CD4-positive, alpha-beta memory T cell (primary cell): ENCODE data around the gene AURKA. TPM values are rescaled to one million over a fixed set of nuclear protein-coding genes. Genes with fewer than 3 reads are reported as not detected.

ENCODE experiments used
- CTCF ChIA-PET: fragments of 350-600 bp; sonication (Branson Sonifier 250); formaldehyde crosslinking; loops from one replicate; lab custom pipeline; 2021; ENCODE audit warnings: inconsistent platforms; ENCODE audit not compliant: partially characterized antibody; lab: Charles Lee
- POLR2A ChIA-PET: fragments of 350-600 bp; sonication (Branson Sonifier 250); formaldehyde crosslinking; loops from one replicate; lab custom pipeline; 2021; ENCODE audit not compliant: partially characterized antibody; lab: Charles Lee
- DNase-seq, 5 donors: peaks; one replicate each; pipeline versions ENCODE4 v3.0.0 to v3.0.0-alpha.2; 2020 to 2022; ENCODE audit warnings: mixed read lengths in 1 of 5
- H3K27ac ChIP-seq: one replicate; pipeline ENCODE4 v1.7.0; 2013; ENCODE audit warnings: low read depth, low read length
- H3K27me3 ChIP-seq: 2 replicates; pipeline ENCODE4 v1.7.0; 2013; ENCODE audit warnings: mild to moderate bottlenecking, low read length, moderate library complexity; ENCODE audit not compliant: insufficient read depth
- H3K36me3 ChIP-seq: 2 replicates; pipeline ENCODE4 v1.7.0; 2013; ENCODE audit warnings: mild to moderate bottlenecking, low read length, moderate library complexity; ENCODE audit not compliant: insufficient read depth
- H3K4me1 ChIP-seq: 2 replicates; pipeline ENCODE4 v1.7.0; 2013; ENCODE audit warnings: mild to moderate bottlenecking, low read length, moderate library complexity; ENCODE audit not compliant: insufficient read depth
- H3K4me3 ChIP-seq, 2 donors: one replicate each; pipeline ENCODE4 v1.7.0; 2013; ENCODE audit warnings: low read length in 2 of 2, mild to moderate bottlenecking in 1 of 2
- H3K9me3 ChIP-seq, 2 donors: one replicate each; pipeline ENCODE4 v1.7.0; 2013; ENCODE audit warnings: low read length in 2 of 2, control low read depth in 1 of 2; ENCODE audit not compliant: control insufficient read depth in 1 of 2
- H3K27ac Mint-ChIP-seq, 7 donors: one replicate each; pipeline ENCODE4 v1.8.0; 2020 to 2021; ENCODE audit warnings: mixed read lengths in 7 of 7, mild to moderate bottlenecking in 6 of 7, inconsistent platforms in 3 of 7, moderate library complexity in 3 of 7
- H3K27me3 Mint-ChIP-seq, 2 donors: one replicate each; pipeline ENCODE4 v1.8.0; 2020 to 2021; ENCODE audit warnings: mixed read lengths in 2 of 2
- H3K36me3 Mint-ChIP-seq, 2 donors: one replicate each; pipeline ENCODE4 v1.8.0; 2020 to 2021; ENCODE audit warnings: mixed read lengths in 2 of 2, inconsistent platforms in 1 of 2, mild to moderate bottlenecking in 1 of 2
- H3K4me1 Mint-ChIP-seq, 4 donors: one replicate each; pipeline ENCODE4 v1.8.0; 2020 to 2021; ENCODE audit warnings: mixed read lengths in 4 of 4, mild to moderate bottlenecking in 1 of 4
- H3K4me3 Mint-ChIP-seq, 8 donors: one replicate each; pipeline ENCODE4 v1.8.0; 2020 to 2021; ENCODE audit warnings: mixed read lengths in 8 of 8, mild to moderate bottlenecking in 7 of 8, moderate library complexity in 6 of 8, inconsistent platforms in 3 of 8
- H3K9me3 Mint-ChIP-seq, 8 donors: one replicate each; pipeline ENCODE4 v1.8.0; 2020 to 2021; ENCODE audit warnings: mixed read lengths in 8 of 8, mild to moderate bottlenecking in 5 of 8, inconsistent platforms in 3 of 8, moderate library complexity in 1 of 8
- intact Hi-C: fragments of 100-400 bp; cut with micrococcal nuclease; formaldehyde crosslinking; loops from one replicate; pipeline ENCODE4 v1.15.1; 2023
- polyA plus RNA-seq, 2 donors: library from polyadenylated mRNA; unstranded; fragments of 300-500 nt; fragmentation: Illumina TruSeq; gene quantifications; one replicate each; pipeline ENCODE4 v1.2.3, GENCODE V29; 2021
- total RNA-seq, 2 experiments: library from RNA; stranded (reverse); gene quantifications; one replicate each; pipeline ENCODE4 v1.2.3, GENCODE V29; 2021

The AURKA gene
- total and polyA plus RNA-seq, 4 experiments from 2014 or later = 0.81 to 2.8 (median 1.5) TPM

DNA sequence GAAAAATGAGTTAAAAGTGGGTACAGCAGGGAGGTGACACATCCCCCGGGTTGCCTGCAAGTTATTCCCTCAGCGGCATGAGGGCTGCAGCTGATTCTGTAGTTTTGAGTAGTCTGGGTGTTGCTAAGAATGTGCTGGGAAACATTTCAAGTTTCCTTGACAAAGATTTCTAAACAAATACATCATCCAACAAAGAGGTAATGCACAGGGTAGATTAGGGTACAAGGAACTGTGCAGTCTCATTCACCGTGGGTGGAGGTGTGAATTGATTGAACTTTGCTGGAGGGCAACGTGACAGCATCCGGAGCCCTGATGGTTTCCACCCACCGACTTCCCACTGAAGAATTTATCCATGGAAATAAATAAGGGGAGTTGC lies 41.9 kb upstream of the AURKA start:
- POLR2A ChIA-PET = interaction anchor here (0.9 to 3.0 kb wide), 4 partner anchors 10 to 22 kb away, joined by 3 to 12 read pairs (median 6); partner anchors contain the start of gene CASS4
- Mint-ChIP-seq H3K27me3 (no peaks in the 10 kb centered on the region), H3K9me3 (peaks cover 0 to 3% (median 0%) of the 10 kb centered on the region in 8 donors), H3K4me1 (peaks cover 44 to 81% (median 63%) of the 10 kb centered on the region in 4 donors), H3K4me3 (peak overlapping the region in 7 of 8 donors; percentile 1 to 76 (median 51)), H3K36me3 (peaks cover 6 to 10% of the 10 kb centered on the region in 2 donors), H3K27ac (peak overlapping the region; percentile 61 to 89 (median 82))
- Histone ChIP-seq H3K27me3 (no peaks in the 10 kb centered on the region), H3K4me1 (peaks cover 51% of the 10 kb centered on the region), H3K36me3 (peaks cover 5% of the 10 kb centered on the region), H3K9me3 (no peaks in the 10 kb centered on the region), H3K27ac (peak overlapping the region; percentile 25), H3K4me3 (no peak overlapping the region)
- CTCF ChIA-PET = interaction anchor here (1.5 to 2.5 kb wide), 3 partner anchors 12 to 36 kb away, joined by 3 to 10 read pairs (median 5); partner anchors contain the start of gene CASS4
- intact Hi-C loops = no loop called here
- no peak for DNase-seq

DNA sequence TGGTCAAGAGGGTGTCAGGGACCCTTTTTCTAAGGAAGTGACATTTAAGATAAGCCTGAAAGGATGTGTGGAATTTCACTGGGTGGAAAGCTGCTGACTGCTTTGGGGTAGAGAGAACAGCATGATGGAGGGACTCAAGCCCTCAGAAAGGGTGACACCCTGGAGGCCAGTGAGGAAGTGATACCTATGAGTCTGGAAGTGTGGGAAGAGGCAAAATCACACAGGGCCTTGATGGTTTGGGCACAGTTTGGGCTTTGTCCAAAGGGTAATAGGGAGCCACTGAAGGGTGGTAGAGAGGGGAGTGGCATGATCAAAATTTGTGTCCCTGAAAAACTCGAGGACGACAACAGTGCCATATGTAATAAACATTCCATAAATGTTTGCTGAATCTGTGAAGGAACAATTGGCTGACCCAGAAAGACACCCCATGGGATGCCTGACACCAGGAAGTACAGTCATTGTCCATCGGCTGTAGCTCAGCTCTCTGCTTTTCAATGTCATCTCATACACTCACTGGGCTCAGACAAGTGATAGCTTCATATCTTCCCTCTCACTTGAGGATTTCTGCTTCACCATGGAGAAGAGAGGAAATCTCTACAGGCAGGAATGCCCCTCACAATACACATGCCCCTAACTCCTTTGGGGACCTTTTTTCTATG lies 41.3 kb upstream of the AURKA start:
- peak overlapping the region in 5 of 8 donors; percentile 24 to 76 (median 60) for H3K4me3 Mint-ChIP-seq
- peaks cover 5% of the 10 kb centered on the region for H3K36me3 ChIP-seq
- peaks cover 47 to 81% (median 64%) of the 10 kb centered on the region in 4 donors for H3K4me1 Mint-ChIP-seq
- H3K4me3 ChIP-seq = no peak overlapping the region
- no peaks in the 10 kb centered on the region for H3K27me3 ChIP-seq
- peak overlapping the region; percentile 25 for H3K27ac ChIP-seq
- ChIA-PET CTCF (interaction anchor here (1.2 to 2.5 kb wide), 4 partner anchors 9 to 35 kb away, joined by 3 to 10 read pairs (median 4); partner anchors contain the start of gene CASS4), POLR2A (interaction anchor here (0.9 to 7.2 kb wide), 5 partner anchors 10 to 21 kb away, joined by 3 to 36 read pairs (median 8); partner anchors contain the start of gene CASS4)
- peak overlapping the region; percentile 61 to 89 (median 82) for H3K27ac Mint-ChIP-seq
- peaks cover 0 to 3% (median 0%) of the 10 kb centered on the region in 8 donors for H3K9me3 Mint-ChIP-seq
- H3K4me1 ChIP-seq = peaks cover 51% of the 10 kb centered on the region
- intact Hi-C loops = no loop called here
- H3K9me3 ChIP-seq = no peaks in the 10 kb centered on the region
- peaks cover 6 to 9% of the 10 kb centered on the region in 2 donors for H3K36me3 Mint-ChIP-seq
- no peak for DNase-seq
- no peaks in the 10 kb centered on the region for H3K27me3 Mint-ChIP-seq

DNA sequence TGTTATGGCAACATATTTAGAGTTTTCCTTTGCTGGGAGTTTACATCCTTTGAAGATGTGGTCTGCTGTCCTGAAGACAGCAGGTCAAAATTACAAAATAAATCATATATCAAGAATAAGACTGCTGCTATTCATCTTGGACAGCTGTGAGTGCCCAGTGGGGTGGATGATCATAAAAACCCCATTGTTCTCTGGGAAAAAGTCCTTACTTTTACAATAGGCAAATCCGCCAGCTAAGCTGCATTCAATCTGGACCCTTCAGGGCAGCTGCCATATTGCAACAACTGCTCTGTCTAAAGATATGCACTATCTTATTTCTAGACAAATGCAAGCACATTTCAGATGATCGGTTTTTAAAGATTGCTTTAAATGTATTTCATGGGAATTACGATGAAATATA lies 39.5 kb upstream of the AURKA start:
- DNase-seq = no peak
- H3K36me3 ChIP-seq = no peaks in the 10 kb centered on the region
- Mint-ChIP-seq H3K4me1 (peaks cover 50 to 80% (median 66%) of the 10 kb centered on the region in 4 donors), H3K9me3 (peaks cover 0 to 3% (median 0%) of the 10 kb centered on the region in 8 donors), H3K27ac (no peak overlapping the region), H3K36me3 (peaks cover 6 to 9% of the 10 kb centered on the region in 2 donors), H3K4me3 (peak overlapping the region in 1 of 8 donors; percentile 47), H3K27me3 (no peaks in the 10 kb centered on the region)
- intact Hi-C loops = no loop called here
- POLR2A ChIA-PET = interaction anchor here (0.6 to 7.2 kb wide), 4 partner anchors 10 to 126 kb away, joined by 3 to 36 read pairs (median 13); partner anchors contain the start of gene CASS4
- H3K27ac ChIP-seq = no peak overlapping the region
- no peak overlapping the region for H3K4me3 ChIP-seq
- peaks cover 56% of the 10 kb centered on the region for H3K4me1 ChIP-seq
- no peaks in the 10 kb centered on the region for H3K9me3 ChIP-seq
- no peaks in the 10 kb centered on the region for H3K27me3 ChIP-seq
- CTCF ChIA-PET = interaction anchor here (0.7 kb wide), 1 partner anchor 34 kb away, joined by 3 read pairs; no protein-coding TSS in a partner anchor

DNA sequence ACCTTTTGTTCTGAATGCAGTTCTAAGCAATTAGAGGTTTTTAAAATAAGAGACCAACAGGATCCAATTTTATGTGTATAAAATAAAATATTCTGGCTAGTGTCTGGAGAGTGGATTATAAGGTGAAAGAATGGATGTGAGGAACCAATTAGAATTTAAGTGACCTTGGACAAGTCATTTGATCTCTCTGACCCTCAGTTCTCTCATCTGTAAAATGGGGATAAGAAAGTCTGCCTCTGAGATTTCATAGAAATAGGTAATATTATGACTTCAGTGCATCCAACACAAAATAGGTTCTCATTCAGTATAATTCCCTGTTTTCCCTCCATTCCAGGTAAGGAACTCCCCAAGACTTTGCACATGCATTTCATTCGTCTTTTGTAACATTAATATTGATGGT lies 38.9 kb upstream of the AURKA start:
- Histone ChIP-seq H3K27ac (no peak overlapping the region), H3K9me3 (no peaks in the 10 kb centered on the region), H3K4me1 (peaks cover 56% of the 10 kb centered on the region), H3K27me3 (no peaks in the 10 kb centered on the region), H3K4me3 (no peak overlapping the region), H3K36me3 (no peaks in the 10 kb centered on the region)
- intact Hi-C loops = no loop called here
- H3K27me3 Mint-ChIP-seq = no peaks in the 10 kb centered on the region
- H3K9me3 Mint-ChIP-seq = peaks cover 0 to 3% (median 0%) of the 10 kb centered on the region in 8 donors
- H3K36me3 Mint-ChIP-seq = peaks cover 7 to 9% of the 10 kb centered on the region in 2 donors
- CTCF ChIA-PET = no interaction called here
- POLR2A ChIA-PET = interaction anchor here (0.6 to 7.2 kb wide), 4 partner anchors 10 to 126 kb away, joined by 3 to 36 read pairs (median 16); partner anchors contain the start of gene CASS4
- no peak for DNase-seq
- H3K27ac Mint-ChIP-seq = peak overlapping the region in 3 of 7 donors; percentile 37 to 96 (median 78)
- H3K4me1 Mint-ChIP-seq = peaks cover 50 to 83% (median 66%) of the 10 kb centered on the region in 4 donors
- H3K4me3 Mint-ChIP-seq = peak overlapping the region in 3 of 8 donors; percentile 47 to 98 (median 91)

DNA sequence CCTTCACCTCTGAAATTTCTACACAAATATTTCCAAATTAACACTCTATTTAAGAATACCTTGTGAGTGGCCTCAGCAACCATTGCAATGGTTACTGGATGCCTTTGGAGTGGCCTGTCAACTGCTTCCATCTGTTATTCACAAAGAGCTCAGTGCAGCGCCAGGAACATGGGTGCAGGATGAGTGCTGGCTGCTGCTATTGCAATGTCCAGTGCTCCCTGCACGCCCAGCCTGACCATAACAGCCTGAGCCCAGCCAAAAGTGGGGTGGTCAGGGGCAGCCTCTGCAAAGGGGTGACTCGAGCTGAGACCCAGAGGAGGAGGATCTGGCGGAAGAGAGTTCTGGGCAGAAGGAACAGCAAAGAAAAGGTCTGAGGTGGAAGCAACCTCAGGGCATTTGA lies 38.4 kb upstream of the AURKA start:
- CTCF ChIA-PET = interaction anchor here (2.5 kb wide), 1 partner anchor 32 kb away, joined by 6 read pairs; no protein-coding TSS in a partner anchor
- DNase-seq = no peak
- H3K9me3 Mint-ChIP-seq = peaks cover 0 to 3% (median 0%) of the 10 kb centered on the region in 8 donors
- Histone ChIP-seq H3K4me3 (no peak overlapping the region), H3K27ac (peak overlapping the region; percentile 54), H3K36me3 (no peaks in the 10 kb centered on the region), H3K9me3 (no peaks in the 10 kb centered on the region), H3K27me3 (no peaks in the 10 kb centered on the region), H3K4me1 (peaks cover 56% of the 10 kb centered on the region)
- POLR2A ChIA-PET = interaction anchor here (1.4 to 7.2 kb wide), 4 partner anchors 9 to 38 kb away, joined by 5 to 36 read pairs (median 16); partner anchors contain the start of genes AURKA, CASS4 and CSTF1
- H3K4me3 Mint-ChIP-seq = peak overlapping the region in 6 of 8 donors; percentile 88 to 98 (median 92)
- peak overlapping the region; percentile 17 to 98 (median 80) for H3K27ac Mint-ChIP-seq
- peaks cover 50 to 84% (median 66%) of the 10 kb centered on the region in 4 donors for H3K4me1 Mint-ChIP-seq
- intact Hi-C loops = no loop called here
- no peaks in the 10 kb centered on the region for H3K27me3 Mint-ChIP-seq
- peaks cover 8 to 10% of the 10 kb centered on the region in 2 donors for H3K36me3 Mint-ChIP-seq

DNA sequence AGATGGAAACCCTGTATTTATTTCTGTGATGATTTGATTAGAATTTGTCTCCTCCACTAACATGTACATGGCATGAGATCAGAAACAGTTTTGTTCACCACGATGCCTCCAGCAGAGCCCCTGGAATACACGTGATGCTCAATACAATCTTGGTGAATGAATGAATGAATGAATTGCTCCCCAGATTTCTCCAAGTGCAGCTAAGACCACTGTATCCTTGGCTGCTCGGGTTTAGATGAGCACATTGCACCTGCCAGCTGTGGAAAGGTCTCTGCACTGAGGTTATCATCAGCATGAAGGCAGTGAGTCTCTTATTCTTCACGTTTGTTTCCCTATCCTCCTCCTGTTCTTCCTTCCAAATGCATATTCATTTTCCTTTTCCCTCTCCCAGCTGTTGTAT lies 37.9 kb upstream of the AURKA start:
- Mint-ChIP-seq H3K27ac (peak overlapping the region; percentile 60 to 98 (median 96)), H3K9me3 (peaks cover 0 to 3% (median 0%) of the 10 kb centered on the region in 8 donors), H3K4me3 (peak overlapping the region; percentile 78 to 98 (median 92)), H3K36me3 (peaks cover 8 to 10% of the 10 kb centered on the region in 2 donors), H3K4me1 (peaks cover 49 to 86% (median 66%) of the 10 kb centered on the region in 4 donors), H3K27me3 (no peaks in the 10 kb centered on the region)
- ChIA-PET POLR2A (interaction anchor here (1.0 to 7.2 kb wide), 5 partner anchors 9 to 39 kb away, joined by 3 to 36 read pairs (median 8); partner anchors contain the start of genes AURKA, CASS4, CSTF1 and RTF2), CTCF (interaction anchor here (2.5 kb wide), 1 partner anchor 32 kb away, joined by 6 read pairs; no protein-coding TSS in a partner anchor)
- no peaks in the 10 kb centered on the region for H3K27me3 ChIP-seq
- intact Hi-C loops = no loop called here
- no peaks in the 10 kb centered on the region for H3K36me3 ChIP-seq
- peak overlapping the region in 1 of 2 donors; percentile 63 for H3K4me3 ChIP-seq
- no peaks in the 10 kb centered on the region for H3K9me3 ChIP-seq
- DNase-seq = no peak
- peaks cover 56% of the 10 kb centered on the region for H3K4me1 ChIP-seq
- peak overlapping the region; percentile 54 for H3K27ac ChIP-seq
